Sigmoid colon (tissue), 7 donors: ENCODE results near the gene GMDS. TPM values are rescaled to one million over a fixed set of nuclear protein-coding genes. Genes with fewer than 3 reads are reported as not detected.
A peak's percentile ranks its signal among the peaks of the same experiment; 100 is the strongest.

Experiments
- DNase-seq: peaks from one replicate; pipeline ENCODE4 v3.0.0-alpha.2; 2019
- H3K27ac ChIP-seq, 4 donors: fragments of 200-600 bp; sonication (generic); one replicate each; pipeline ENCODE4 v1.5.1; 2016 to 2019; ENCODE audit warnings: mild to moderate bottlenecking in 1 of 4
- H3K27me3 ChIP-seq, 3 donors: fragments of 200-600 bp; sonication (generic); one replicate each; pipeline ENCODE4 v1.5.1; 2019; ENCODE audit warnings: mild to moderate bottlenecking in 1 of 3
- H3K36me3 ChIP-seq, 4 donors: fragments of 200-600 bp; sonication (generic); one replicate each; pipeline ENCODE4 v1.5.1; 2016 to 2019
- H3K4me1 ChIP-seq, 4 donors: fragments of 200-600 bp; sonication (generic); one replicate each; pipeline ENCODE4 v1.5.1; 2017 to 2019
- H3K4me3 ChIP-seq, 4 donors: fragments of 200-600 bp; sonication (generic); one replicate each; pipeline ENCODE4 v1.5.1; 2017 to 2019; ENCODE audit warnings: mild to moderate bottlenecking in 2 of 4, moderate library complexity in 1 of 4
- H3K9me3 ChIP-seq, 4 donors: fragments of 200-600 bp in 3 of 4; sonication (generic) in 3 of 4; one replicate each; pipeline versions ENCODE4 v1.5.1 to v1.6.1; 2013 to 2019
- EP300 ChIP-seq, 4 donors: sonication (generic); formaldehyde crosslinking; IDR thresholded peaks; one replicate each; pipeline ENCODE4 v1.6.1; 2017; ENCODE audit warnings: antibody characterized with exemption in 4 of 4
- POLR2A ChIP-seq, 2 donors: fragments of 450-650 bp; IDR thresholded peaks; one replicate each; pipeline ENCODE4 v1.6.1; 2016; ENCODE audit warnings: antibody characterized with exemption in 2 of 2, mild to moderate bottlenecking in 2 of 2, moderate library complexity in 2 of 2
- POLR2AphosphoS5 ChIP-seq, 4 donors: sonication (generic); formaldehyde crosslinking; IDR thresholded peaks; one replicate each; pipeline ENCODE4 v1.6.1; 2017; ENCODE audit warnings: antibody characterized with exemption in 4 of 4
- WGBS, 2 donors: extraction: QIAGEN DNeasy Blood & Tissue Kit; methylation state at CpG; one replicate each; pipeline ENCODE4 v1.1.7; 2013; 5-methylcytosine and 5-hydroxymethylcytosine counted together
- intact Hi-C: fragments of 100-400 bp; cut with DNase I; formaldehyde crosslinking; loops from one replicate; pipeline ENCODE4 v1.15.1; 2023
- polyA plus RNA-seq, 3 donors: library from polyadenylated mRNA; stranded (reverse); fragments of 200-250 nt; gene quantifications; one replicate each; pipeline ENCODE4 v1.2.3, GENCODE V29; 2013
- total RNA-seq, 4 donors: library from RNA; depleted of rRNA; stranded (reverse); fragments of >200 nt; gene quantifications; one replicate each; pipeline ENCODE4 v1.1.0, GENCODE V29; 2016
- TF ChIP-seq, protein P1 (sequence below), 4 experiments: fragments of 450-650 bp in 3 of 4; fragments of 200-600 bp in 1 of 4; IDR thresholded peaks; one replicate each; pipeline ENCODE4 v1.5.1; 2016 to 2019; ENCODE audit warnings: antibody characterized with exemption in 4 of 4, mild to moderate bottlenecking in 3 of 4, moderate library complexity in 2 of 4
- donor health status: healthy with polysubstance abuse.
- donor health status: Bipolar disorder and iron deficiency.
- donor health status: healthy.

The GMDS gene
- total and polyA plus RNA-seq, 7 donors = 3.1 to 173 (median 9.4) TPM

DNA sequence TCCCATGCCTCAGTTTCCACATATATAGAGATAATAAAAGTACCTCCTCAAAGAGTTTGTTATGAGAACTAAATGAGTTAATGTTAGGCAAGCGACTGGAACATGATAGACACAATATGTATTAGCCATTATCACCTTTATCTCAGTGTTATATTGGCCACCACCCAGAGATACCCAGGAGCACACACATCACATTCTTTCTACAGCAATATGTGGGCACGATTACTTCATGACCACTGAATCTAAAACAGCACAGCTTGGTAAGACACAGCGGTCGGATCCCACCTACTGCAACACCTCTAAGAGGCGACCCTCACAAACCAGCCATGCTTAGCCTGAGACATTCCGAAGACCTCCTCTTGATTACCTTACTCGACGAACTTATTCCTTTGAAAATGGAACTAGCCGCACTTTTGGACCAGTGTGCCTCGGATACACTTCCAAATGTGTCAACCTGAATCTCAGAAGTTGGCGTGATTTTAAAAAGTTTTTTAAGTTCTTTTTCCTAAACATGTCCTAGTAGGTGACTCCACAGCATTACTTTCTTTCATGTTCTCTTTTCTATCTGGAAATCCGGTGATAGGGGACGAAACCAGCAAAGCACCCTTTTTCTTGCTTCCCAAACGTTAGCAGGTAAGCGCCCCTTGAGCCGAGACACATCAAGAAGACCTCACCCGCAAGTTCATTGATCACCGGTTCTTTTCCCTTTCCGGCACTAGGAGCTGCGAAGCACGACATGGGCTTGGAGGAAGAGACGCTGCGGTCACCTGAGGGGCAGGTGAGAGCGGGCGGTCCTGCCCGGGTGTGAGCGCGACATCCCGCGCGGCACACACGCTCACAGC is 923 bp downstream of the GMDS start:
- intact Hi-C loops = loop anchor here (2.0 to 5.0 kb wide), 4 partner anchors 133 to 637 kb away; partner anchors contain the start of genes FOXC1 and WRNIP1
- 7 to 23% methylated on average over 32 of the region's 32 CpGs for whole genome bisulfite sequencing, 2 donors

DNA sequence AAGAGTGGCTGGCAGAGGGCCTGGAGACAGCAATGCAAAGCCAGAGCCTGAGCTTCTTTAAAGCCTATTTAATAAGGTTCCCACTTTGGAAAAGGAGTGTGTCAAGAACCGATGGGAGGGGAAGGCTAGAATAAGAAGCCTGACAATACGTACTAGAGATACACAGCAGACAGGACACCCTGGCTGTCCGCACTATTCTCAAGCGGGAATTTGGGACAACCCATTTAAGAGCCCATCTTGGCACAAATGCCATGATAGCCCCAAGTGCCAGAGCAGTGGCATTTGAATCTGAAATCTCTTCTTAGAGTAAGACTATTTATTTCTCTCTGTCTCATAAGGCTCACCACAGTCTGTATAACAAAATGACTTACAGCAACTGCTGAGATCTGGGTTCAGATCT is 3.1 kb downstream of the GMDS start:
- TF ChIP-seq EP300 (IDR thresholded peaks at IDR 0.05) (no peak), POLR2A (IDR thresholded peaks at IDR 0.05) (no peak), POLR2AphosphoS5 (IDR thresholded peaks at IDR 0.05) (no peak)
- intact Hi-C loops = no loop called here
- Histone ChIP-seq H3K4me1 (peaks cover 0 to 22% (median 11%) of the 10 kb centered on the region in 4 donors), H3K36me3 (no peaks in the 10 kb centered on the region), H3K27ac (no peak overlapping the region), H3K9me3 (no peaks in the 10 kb centered on the region), H3K27me3 (no peaks in the 10 kb centered on the region), H3K4me3 (no peak overlapping the region)
- WGBS, 2 donors = 86 to 89% methylated on average over 4 of the region's 4 CpGs
- no peak for DNase-seq

More for the DNA sequence above, 923 bp downstream of the GMDS start:
- H3K4me1 ChIP-seq = peaks cover 0 to 22% (median 11%) of the 10 kb centered on the region in 4 donors
- peak overlapping the region; percentile 75 to 87 (median 81) for H3K27ac ChIP-seq
- peak overlapping the region; percentile 66 to 93 (median 88) for H3K4me3 ChIP-seq
- H3K27me3 ChIP-seq = no peaks in the 10 kb centered on the region
- TF ChIP-seq POLR2A (IDR thresholded peaks at IDR 0.05) (no peak), POLR2AphosphoS5 (IDR thresholded peaks at IDR 0.05) (no peak), EP300 (IDR thresholded peaks at IDR 0.05) (no peak)
- TF ChIP-seq, protein P1, sequence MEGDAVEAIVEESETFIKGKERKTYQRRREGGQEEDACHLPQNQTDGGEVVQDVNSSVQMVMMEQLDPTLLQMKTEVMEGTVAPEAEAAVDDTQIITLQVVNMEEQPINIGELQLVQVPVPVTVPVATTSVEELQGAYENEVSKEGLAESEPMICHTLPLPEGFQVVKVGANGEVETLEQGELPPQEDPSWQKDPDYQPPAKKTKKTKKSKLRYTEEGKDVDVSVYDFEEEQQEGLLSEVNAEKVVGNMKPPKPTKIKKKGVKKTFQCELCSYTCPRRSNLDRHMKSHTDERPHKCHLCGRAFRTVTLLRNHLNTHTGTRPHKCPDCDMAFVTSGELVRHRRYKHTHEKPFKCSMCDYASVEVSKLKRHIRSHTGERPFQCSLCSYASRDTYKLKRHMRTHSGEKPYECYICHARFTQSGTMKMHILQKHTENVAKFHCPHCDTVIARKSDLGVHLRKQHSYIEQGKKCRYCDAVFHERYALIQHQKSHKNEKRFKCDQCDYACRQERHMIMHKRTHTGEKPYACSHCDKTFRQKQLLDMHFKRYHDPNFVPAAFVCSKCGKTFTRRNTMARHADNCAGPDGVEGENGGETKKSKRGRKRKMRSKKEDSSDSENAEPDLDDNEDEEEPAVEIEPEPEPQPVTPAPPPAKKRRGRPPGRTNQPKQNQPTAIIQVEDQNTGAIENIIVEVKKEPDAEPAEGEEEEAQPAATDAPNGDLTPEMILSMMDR (IDR thresholded peaks at IDR 0.05) = no peak
- H3K9me3 ChIP-seq = no peaks in the 10 kb centered on the region
- no peak for DNase-seq
- peaks cover 0 to 7% (median 0%) of the 10 kb centered on the region in 4 donors for H3K36me3 ChIP-seq

DNA sequence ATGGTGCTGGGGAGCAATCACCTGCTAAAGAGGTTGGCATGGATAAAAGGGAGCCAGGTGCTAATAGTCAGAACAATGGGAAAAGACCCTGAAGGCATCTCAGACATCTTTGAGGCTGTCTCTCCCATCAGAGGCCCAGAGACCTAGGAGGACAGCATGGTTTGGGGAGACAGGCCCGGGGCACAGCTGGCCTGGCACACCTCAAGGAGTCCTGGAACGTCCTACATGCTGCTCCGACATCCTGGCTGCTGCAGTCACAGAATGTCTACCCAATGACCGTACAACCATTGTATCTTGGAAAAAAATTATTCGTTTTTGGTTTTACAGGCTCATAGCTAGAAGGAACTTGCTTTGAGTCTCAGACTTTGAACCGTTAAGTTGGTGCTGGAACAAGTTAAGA is 4.4 kb downstream of the GMDS start:
- WGBS, 2 donors = 92 to 95% methylated on average over 6 of the region's 6 CpGs
- intact Hi-C loops = no loop called here
- no peaks in the 10 kb centered on the region for H3K36me3 ChIP-seq

DNA sequence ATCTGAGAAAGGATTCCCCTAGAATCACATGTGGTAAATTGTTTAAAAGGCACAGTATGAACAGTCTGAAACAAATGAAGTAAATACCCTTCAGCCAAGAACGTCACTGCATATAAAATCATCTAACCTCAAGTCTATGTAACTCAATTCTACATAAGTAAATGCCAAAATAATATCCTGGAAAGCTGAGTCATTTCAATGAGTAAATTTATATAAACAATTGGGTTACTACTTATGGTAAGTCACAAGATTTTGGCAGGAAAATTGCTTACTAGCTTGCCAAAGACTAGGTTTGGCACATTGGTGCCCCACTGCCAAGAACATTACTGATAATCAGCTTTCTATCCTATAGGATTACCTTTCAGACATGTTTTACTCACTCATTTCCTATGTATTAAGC is 8.4 kb downstream of the GMDS start:
- no peak for TF ChIP-seq POLR2A (IDR thresholded peaks at IDR 0.05)
- TF ChIP-seq, protein P1 (IDR thresholded peaks at IDR 0.05) = no peak
- no peak for TF ChIP-seq EP300 (IDR thresholded peaks at IDR 0.05)
- no peak for TF ChIP-seq POLR2AphosphoS5 (IDR thresholded peaks at IDR 0.05)
- no peaks in the 10 kb centered on the region for H3K9me3 ChIP-seq
- WGBS, 2 donors = 28 to 58% methylated on average over 1 of the region's 1 CpG
- H3K36me3 ChIP-seq = no peaks in the 10 kb centered on the region
- no peak overlapping the region for H3K27ac ChIP-seq
- intact Hi-C loops = no loop called here
- no peak overlapping the region for H3K4me3 ChIP-seq
- no peaks in the 10 kb centered on the region for H3K27me3 ChIP-seq
- no peak for DNase-seq
- peaks cover 0 to 10% (median 0%) of the 10 kb centered on the region in 4 donors for H3K4me1 ChIP-seq

More for the DNA sequence above, 4.4 kb downstream of the GMDS start:
- no peak for TF ChIP-seq POLR2A (IDR thresholded peaks at IDR 0.05)
- no peak for TF ChIP-seq EP300 (IDR thresholded peaks at IDR 0.05)
- no peak for TF ChIP-seq POLR2AphosphoS5 (IDR thresholded peaks at IDR 0.05)
- TF ChIP-seq, protein P1 (IDR thresholded peaks at IDR 0.05) = no peak
- Histone ChIP-seq H3K9me3 (no peaks in the 10 kb centered on the region), H3K4me1 (peaks cover 0 to 17% (median 8%) of the 10 kb centered on the region in 4 donors), H3K27ac (no peak overlapping the region), H3K4me3 (no peak overlapping the region), H3K27me3 (no peaks in the 10 kb centered on the region)
- no peak for DNase-seq

DNA sequence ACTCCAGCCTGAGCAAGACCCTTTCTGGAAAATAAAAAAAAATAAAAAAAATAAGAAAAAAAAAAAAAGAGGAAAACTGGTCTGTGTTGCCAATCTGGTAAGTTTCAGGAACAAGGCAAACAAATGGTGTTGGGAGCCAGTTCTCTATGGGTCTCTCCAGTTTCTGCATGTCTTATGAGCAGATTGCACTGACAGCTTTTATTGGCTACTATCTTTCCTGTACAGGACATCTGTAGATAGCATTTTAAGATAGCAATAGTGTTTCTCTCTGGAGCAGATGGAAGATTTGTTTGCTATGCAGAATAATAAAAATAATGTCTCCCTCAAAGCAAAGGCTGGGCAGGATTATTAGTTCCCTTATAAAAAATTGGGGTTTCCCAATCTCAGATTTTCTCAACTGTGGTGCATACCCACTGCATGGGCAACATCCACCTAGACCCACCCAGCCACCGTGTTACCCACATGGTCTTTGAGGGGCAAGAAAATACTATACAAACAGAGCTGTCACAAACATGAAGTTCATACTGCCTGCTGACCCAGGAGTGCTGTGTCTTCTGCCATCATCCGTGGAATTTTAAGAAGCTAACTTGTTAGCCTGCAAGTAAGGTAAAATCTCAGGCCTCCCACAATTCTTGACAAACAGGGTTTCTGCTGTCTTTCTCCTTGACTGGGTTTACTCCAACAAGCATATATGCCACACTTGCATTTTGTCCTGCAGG is 9.5 kb downstream of the GMDS start:
- Histone ChIP-seq H3K4me3 (no peak overlapping the region), H3K9me3 (no peaks in the 10 kb centered on the region), H3K36me3 (no peaks in the 10 kb centered on the region), H3K27ac (no peak overlapping the region), H3K27me3 (no peaks in the 10 kb centered on the region), H3K4me1 (peaks cover 0 to 10% (median 0%) of the 10 kb centered on the region in 4 donors)
- intact Hi-C loops = no loop called here
- TF ChIP-seq POLR2A (IDR thresholded peaks at IDR 0.05) = no peak
- no peak for TF ChIP-seq POLR2AphosphoS5 (IDR thresholded peaks at IDR 0.05)
- TF ChIP-seq EP300 (IDR thresholded peaks at IDR 0.05) = no peak
- TF ChIP-seq, protein P1 (IDR thresholded peaks at IDR 0.05) = no peak
- no peak for DNase-seq
- 87 to 92% methylated on average over 2 of the region's 2 CpGs for WGBS, 2 donors
